Activated CD4-positive, alpha-beta T cell treated with anti-CD3 and anti-CD28 coated beads for 36 hours (primary cell): ENCODE data around the gene FBXO44. TPM values are rescaled to one million over a fixed set of nuclear protein-coding genes. Genes with fewer than 3 reads are reported as not detected.

ENCODE experiments used
- ATAC-seq: fragments of 200-7000 bp; cut with Tn5 transposase; one replicate; pipeline ENCODE4 v1.10.0; 2021; ENCODE audit warnings: mild to moderate bottlenecking, moderate library complexity
- CTCF ChIA-PET: fragments of 350-600 bp; sonication (Branson Sonifier 250); formaldehyde crosslinking; loops from one replicate; lab custom pipeline; 2021; ENCODE audit warnings: antibody characterized with exemption; lab: Charles Lee
- POLR2A ChIA-PET: fragments of 350-600 bp; sonication (Branson Sonifier 250); formaldehyde crosslinking; loops from one replicate; lab custom pipeline; 2021; ENCODE audit warnings: antibody characterized with exemption, inconsistent platforms; lab: Charles Lee
- DNase-seq: peaks from one replicate; pipeline ENCODE4 v3.0.0-alpha.2; 2020
- H3K27ac Mint-ChIP-seq: one replicate; pipeline ENCODE4 v1.8.0; 2021; ENCODE audit warnings: mixed read lengths
- H3K27me3 Mint-ChIP-seq: one replicate; pipeline ENCODE4 v1.8.0; 2021; ENCODE audit warnings: mixed read lengths
- H3K36me3 Mint-ChIP-seq: one replicate; pipeline ENCODE4 v1.8.0; 2021; ENCODE audit warnings: low read depth, mixed read lengths
- H3K4me1 Mint-ChIP-seq: one replicate; pipeline ENCODE4 v1.8.0; 2021; ENCODE audit warnings: mixed read lengths
- H3K4me3 Mint-ChIP-seq: one replicate; pipeline ENCODE4 v1.8.0; 2021; ENCODE audit warnings: mild to moderate bottlenecking, moderate library complexity, mixed read lengths
- H3K9me3 Mint-ChIP-seq: one replicate; pipeline ENCODE4 v1.8.0; 2021; ENCODE audit warnings: low read depth, mixed read lengths
- intact Hi-C, 2 experiments: fragments of 100-400 bp; cut with DNase I in 1 of 2; cut with micrococcal nuclease in 1 of 2; formaldehyde crosslinking; loops; one replicate each; pipeline versions ENCODE4 v1.14.2 to v1.15.1; 2022 to 2024; cut with DNase I, micrococcal nuclease
- total RNA-seq, 2 experiments: library from RNA; stranded (reverse); gene quantifications; one replicate each; pipeline ENCODE4 v1.2.3, GENCODE V29; 2021

FBXO44 gene
- total RNA-seq, 2 experiments from 2014 or later = 20.2 to 21.8 TPM

- DNase-seq = no peak
- no peak for ATAC-seq
- no peaks in the 10 kb centered on the region for H3K27me3 Mint-ChIP-seq
- ChIA-PET CTCF (interaction anchor here (0.7 to 2.7 kb wide), 2 partner anchors 28 to 62 kb away, joined by 3 to 15 read pairs; no protein-coding TSS in a partner anchor), POLR2A (no interaction called here)
- no peaks in the 10 kb centered on the region for H3K9me3 Mint-ChIP-seq
- no peak overlapping the region for H3K27ac Mint-ChIP-seq
- intact Hi-C loops = no loop called here
- peaks cover 8% of the 10 kb centered on the region for H3K4me1 Mint-ChIP-seq
- no peak overlapping the region for H3K4me3 Mint-ChIP-seq
- H3K36me3 Mint-ChIP-seq = peaks cover 18% of the 10 kb centered on the region
These were observed 3.0 kb downstream of the FBXO44 start for GRCh38 chr1:11657654-11658053.

- H3K9me3 Mint-ChIP-seq = no peaks in the 10 kb centered on the region
- ChIA-PET POLR2A (no interaction called here), CTCF (interaction anchor here (0.6 to 1.9 kb wide), 2 partner anchors 8 to 236 kb away, joined by 3 to 5 read pairs; no protein-coding TSS in a partner anchor)
- H3K27ac Mint-ChIP-seq = no peak overlapping the region
- peaks cover 8% of the 10 kb centered on the region for H3K4me1 Mint-ChIP-seq
- no peaks in the 10 kb centered on the region for H3K27me3 Mint-ChIP-seq
- DNase-seq (no peak), ATAC-seq (no peak)
- H3K4me3 Mint-ChIP-seq = no peak overlapping the region
- peaks cover 23% of the 10 kb centered on the region for H3K36me3 Mint-ChIP-seq
- intact Hi-C loops = no loop called here
These were observed 3.9 kb downstream of the FBXO44 start for GRCh38 chr1:11658542-11658941.

DNA sequence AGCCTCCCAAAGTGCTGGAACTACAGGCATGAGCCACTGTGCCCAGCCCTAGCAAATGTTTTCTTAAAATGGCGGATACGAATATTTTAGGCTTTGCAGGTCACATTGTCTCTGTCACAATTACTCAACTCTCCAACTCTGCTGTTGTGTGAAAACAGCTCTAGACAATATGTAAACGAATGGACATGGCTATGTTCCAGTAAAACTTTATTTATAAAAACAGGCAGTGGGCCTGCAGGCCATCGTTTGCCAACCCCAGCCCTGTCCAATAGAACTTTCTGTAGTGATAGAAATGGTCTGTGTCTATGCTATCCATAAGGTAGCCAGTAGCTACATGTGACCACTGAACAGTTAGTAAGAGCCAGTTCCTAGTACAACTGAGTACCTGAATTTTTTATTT is 5.1 kb downstream of the FBXO44 start:
- no peaks in the 10 kb centered on the region for H3K27me3 Mint-ChIP-seq
- H3K9me3 Mint-ChIP-seq = no peaks in the 10 kb centered on the region
- no peak overlapping the region for H3K4me3 Mint-ChIP-seq
- H3K4me1 Mint-ChIP-seq = peaks cover 8% of the 10 kb centered on the region
- DNase-seq (no peak), ATAC-seq (no peak)
- ChIA-PET POLR2A (no interaction called here), CTCF (interaction anchor here (1.3 to 1.9 kb wide), 4 partner anchors 9 to 60 kb away, joined by 3 to 8 read pairs (median 4); no protein-coding TSS in a partner anchor)
- H3K36me3 Mint-ChIP-seq = peaks cover 23% of the 10 kb centered on the region
- intact Hi-C loops = no loop called here
- H3K27ac Mint-ChIP-seq = no peak overlapping the region

- Mint-ChIP-seq H3K4me1 (no peaks in the 10 kb centered on the region), H3K9me3 (no peaks in the 10 kb centered on the region), H3K4me3 (no peak overlapping the region), H3K36me3 (peaks cover 21% of the 10 kb centered on the region), H3K27ac (no peak overlapping the region), H3K27me3 (no peaks in the 10 kb centered on the region)
- ATAC-seq = no peak
- POLR2A ChIA-PET = no interaction called here
- DNase-seq = no peak
- intact Hi-C loops = no loop called here
- CTCF ChIA-PET = interaction anchor here (1.6 kb wide), 1 partner anchor 16 kb away, joined by 8 read pairs; no protein-coding TSS in a partner anchor
These were observed 6.4 kb downstream of the FBXO44 start for GRCh38 chr1:11661103-11661502.

GRCh38 chr1:11664336-11665065 is 9.8 kb downstream of the FBXO44 start:
- H3K27ac Mint-ChIP-seq = peak overlapping the region; percentile 73
- DNase-seq (peak; percentile 68), ATAC-seq (peak; percentile 64)
- H3K4me3 Mint-ChIP-seq = peak overlapping the region; percentile 75
- POLR2A ChIA-PET = interaction anchor here (0.6 to 1.6 kb wide), 8 partner anchors 9 to 245 kb away, joined by 3 to 8 read pairs (median 4); partner anchors contain the start of gene MAD2L2
- CTCF ChIA-PET = interaction anchor here (0.6 to 3.5 kb wide), 22 partner anchors 9 to 1957 kb away, joined by 3 to 26 read pairs (median 4); partner anchors contain the start of gene FBXO44
- intact Hi-C loops = loop anchor here (1.0 kb wide), 3 partner anchors 10 to 55 kb away; partner anchors contain the start of genes MAD2L2 (in 2 of the 2), FBXO2 (in 1 of the 2) and FBXO44 (in 1 of the 2)
- H3K27me3 Mint-ChIP-seq = no peaks in the 10 kb centered on the region
- H3K36me3 Mint-ChIP-seq = peaks cover 16% of the 10 kb centered on the region
- no peaks in the 10 kb centered on the region for H3K4me1 Mint-ChIP-seq
- H3K9me3 Mint-ChIP-seq = no peaks in the 10 kb centered on the region

GRCh38 chr1:11668516-11668915 is 13.8 kb downstream of the FBXO44 start:
- Mint-ChIP-seq H3K9me3 (no peaks in the 10 kb centered on the region), H3K36me3 (peaks cover 6% of the 10 kb centered on the region), H3K27ac (no peak overlapping the region), H3K4me3 (no peak overlapping the region), H3K4me1 (no peaks in the 10 kb centered on the region), H3K27me3 (no peaks in the 10 kb centered on the region)
- CTCF ChIA-PET = no interaction called here
- intact Hi-C loops = no loop called here
- POLR2A ChIA-PET = no interaction called here
- no peak for DNase-seq
- ATAC-seq = no peak

GRCh38 chr1:11670747-11671146 is 16.1 kb downstream of the FBXO44 start:
- Mint-ChIP-seq H3K27ac (no peak overlapping the region), H3K27me3 (no peaks in the 10 kb centered on the region), H3K4me1 (no peaks in the 10 kb centered on the region), H3K9me3 (no peaks in the 10 kb centered on the region), H3K36me3 (peaks cover 19% of the 10 kb centered on the region), H3K4me3 (no peak overlapping the region)
- ChIA-PET POLR2A (no interaction called here), CTCF (no interaction called here)
- ATAC-seq (no peak), DNase-seq (no peak)
- intact Hi-C loops = no loop called here

DNA sequence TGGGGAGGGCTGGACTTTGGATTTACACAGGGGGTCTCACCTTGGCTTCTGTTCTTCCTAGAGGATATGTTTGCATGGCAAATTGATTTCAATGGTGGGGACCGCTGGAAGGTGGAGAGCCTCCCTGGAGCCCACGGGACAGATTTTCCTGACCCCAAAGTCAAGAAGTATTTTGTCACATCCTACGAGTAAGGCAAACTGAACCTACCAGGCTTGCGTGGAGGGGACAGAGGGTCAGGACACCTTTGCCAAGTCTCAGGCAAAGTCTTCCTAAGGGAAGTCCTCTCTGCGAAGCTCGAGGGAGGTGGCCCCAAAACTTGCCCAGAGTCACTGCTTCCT is 16.5 kb downstream of the FBXO44 start:
- no peak for DNase-seq
- no peak for ATAC-seq
- Mint-ChIP-seq H3K27me3 (no peaks in the 10 kb centered on the region), H3K36me3 (peaks cover 23% of the 10 kb centered on the region), H3K4me1 (no peaks in the 10 kb centered on the region), H3K4me3 (no peak overlapping the region), H3K27ac (no peak overlapping the region), H3K9me3 (no peaks in the 10 kb centered on the region)
- intact Hi-C loops = no loop called here
- POLR2A ChIA-PET = no interaction called here
- CTCF ChIA-PET = no interaction called here

- intact Hi-C loops = no loop called here
- no peak for ATAC-seq
- H3K27ac Mint-ChIP-seq = no peak overlapping the region
- ChIA-PET POLR2A (no interaction called here), CTCF (no interaction called here)
- no peaks in the 10 kb centered on the region for H3K27me3 Mint-ChIP-seq
- no peak for DNase-seq
- peaks cover 23% of the 10 kb centered on the region for H3K36me3 Mint-ChIP-seq
- no peaks in the 10 kb centered on the region for H3K9me3 Mint-ChIP-seq
- H3K4me1 Mint-ChIP-seq = no peaks in the 10 kb centered on the region
- no peak overlapping the region for H3K4me3 Mint-ChIP-seq
These were observed 17.0 kb downstream of the FBXO44 start for GRCh38 chr1:11671544-11672286.

GRCh38 chr1:11673089-11673769 is 18.6 kb downstream of the FBXO44 start:
- Mint-ChIP-seq H3K27me3 (no peaks in the 10 kb centered on the region), H3K27ac (no peak overlapping the region), H3K36me3 (peaks cover 23% of the 10 kb centered on the region), H3K9me3 (no peaks in the 10 kb centered on the region), H3K4me3 (no peak overlapping the region), H3K4me1 (no peaks in the 10 kb centered on the region)
- ATAC-seq (no peak), DNase-seq (no peak)
- intact Hi-C loops = no loop called here
- CTCF ChIA-PET = interaction anchor here (1.0 kb wide), 1 partner anchor 9 kb away, joined by 3 read pairs; no protein-coding TSS in a partner anchor
- POLR2A ChIA-PET = interaction anchor here (0.6 to 1.0 kb wide), 2 partner anchors 9 to 151 kb away, joined by 3 to 4 read pairs; no protein-coding TSS in a partner anchor

- peaks cover 23% of the 10 kb centered on the region for H3K36me3 Mint-ChIP-seq
- H3K4me1 Mint-ChIP-seq = peaks cover 1% of the 10 kb centered on the region
- H3K27me3 Mint-ChIP-seq = no peaks in the 10 kb centered on the region
- ChIA-PET CTCF (no interaction called here), POLR2A (no interaction called here)
- ATAC-seq = no peak
- intact Hi-C loops = no loop called here
- no peak overlapping the region for H3K27ac Mint-ChIP-seq
- no peak for DNase-seq
- H3K9me3 Mint-ChIP-seq = no peaks in the 10 kb centered on the region
- no peak overlapping the region for H3K4me3 Mint-ChIP-seq
These were observed 19.8 kb downstream of the FBXO44 start for GRCh38 chr1:11674488-11674887.
